ENCODE data around the gene NAXD.
"Not testable (repeated sequence)": the region's sequence is repeated elsewhere in the genome, so short reads cannot be mapped to it uniquely, and the experiment has no call there.

- TF ChIP-seq, protein P1, sequence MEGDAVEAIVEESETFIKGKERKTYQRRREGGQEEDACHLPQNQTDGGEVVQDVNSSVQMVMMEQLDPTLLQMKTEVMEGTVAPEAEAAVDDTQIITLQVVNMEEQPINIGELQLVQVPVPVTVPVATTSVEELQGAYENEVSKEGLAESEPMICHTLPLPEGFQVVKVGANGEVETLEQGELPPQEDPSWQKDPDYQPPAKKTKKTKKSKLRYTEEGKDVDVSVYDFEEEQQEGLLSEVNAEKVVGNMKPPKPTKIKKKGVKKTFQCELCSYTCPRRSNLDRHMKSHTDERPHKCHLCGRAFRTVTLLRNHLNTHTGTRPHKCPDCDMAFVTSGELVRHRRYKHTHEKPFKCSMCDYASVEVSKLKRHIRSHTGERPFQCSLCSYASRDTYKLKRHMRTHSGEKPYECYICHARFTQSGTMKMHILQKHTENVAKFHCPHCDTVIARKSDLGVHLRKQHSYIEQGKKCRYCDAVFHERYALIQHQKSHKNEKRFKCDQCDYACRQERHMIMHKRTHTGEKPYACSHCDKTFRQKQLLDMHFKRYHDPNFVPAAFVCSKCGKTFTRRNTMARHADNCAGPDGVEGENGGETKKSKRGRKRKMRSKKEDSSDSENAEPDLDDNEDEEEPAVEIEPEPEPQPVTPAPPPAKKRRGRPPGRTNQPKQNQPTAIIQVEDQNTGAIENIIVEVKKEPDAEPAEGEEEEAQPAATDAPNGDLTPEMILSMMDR (IDR thresholded peaks at IDR 0.05; ENCODE audit: insufficient read depth, low read depth, low read length) = not testable (repeated sequence)
- TF ChIP-seq EZH2 (IDR thresholded peaks at IDR 0.05; ENCODE audit: insufficient read depth, low read length) = not testable (repeated sequence)
These were observed 54.5 kb downstream of the NAXD start for GRCh38 chr13:110669814-110670213.
